Gastroesophageal sphincter (tissue), 3 donors: ENCODE measurements around the gene FOXO1.

Experiments
- CTCF ChIP-seq, 4 experiments: fragments of 200-600 bp in 2 of 4; fragments of 450-650 bp in 2 of 4; sonication (generic) in 1 of 4; IDR thresholded peaks; one replicate each; pipeline ENCODE4 v1.5.1; 2017 to 2019; ENCODE audit warnings: antibody characterized with exemption in 4 of 4, mild to moderate bottlenecking in 2 of 4, moderate library complexity in 2 of 4
- EP300 ChIP-seq: sonication (generic); formaldehyde crosslinking; IDR thresholded peaks from one replicate; pipeline ENCODE4 v1.6.1; 2017; ENCODE audit warnings: antibody characterized with exemption, mild to moderate bottlenecking
- POLR2A ChIP-seq, 2 donors: fragments of 450-650 bp; IDR thresholded peaks; one replicate each; pipeline ENCODE4 v1.6.1; 2017; ENCODE audit warnings: antibody characterized with exemption in 2 of 2, mild to moderate bottlenecking in 2 of 2, moderate library complexity in 1 of 2
- POLR2AphosphoS5 ChIP-seq: sonication (generic); formaldehyde crosslinking; IDR thresholded peaks from one replicate; pipeline ENCODE4 v1.6.1; 2017; ENCODE audit warnings: antibody characterized with exemption

- TF ChIP-seq CTCF (IDR thresholded peaks at IDR 0.05), result no peak
- no peak for TF ChIP-seq POLR2AphosphoS5
- TF ChIP-seq POLR2A (IDR thresholded peaks at IDR 0.05), result no peak
- no peak for TF ChIP-seq EP300
Observed at GRCh38 chr13:40626561-40626960, 39.9 kb downstream of the FOXO1 start.
